Measurements from ENCODE around the gene WWOX.

WWOX gene

DNA sequence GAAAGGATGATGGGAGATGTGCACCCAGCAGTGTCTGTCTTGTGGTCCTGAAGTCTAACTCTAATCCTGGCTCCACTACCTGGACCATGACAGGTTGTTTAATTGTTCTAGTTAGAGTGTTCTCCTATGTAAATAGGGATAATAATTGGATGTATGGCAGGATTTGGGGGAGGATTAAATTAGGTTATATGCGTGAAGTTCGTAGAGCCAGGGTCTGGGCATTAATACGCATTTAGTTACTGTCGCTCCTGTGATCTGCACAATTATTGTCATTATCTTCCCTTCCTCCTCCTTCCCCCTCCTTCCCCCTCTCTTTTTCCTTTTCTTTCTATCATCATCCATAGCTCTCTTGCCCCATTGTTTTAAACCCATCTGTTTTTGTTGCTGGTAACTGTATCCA is 210.3 kb downstream of the WWOX start:
- no peak for DNase-seq

DNA sequence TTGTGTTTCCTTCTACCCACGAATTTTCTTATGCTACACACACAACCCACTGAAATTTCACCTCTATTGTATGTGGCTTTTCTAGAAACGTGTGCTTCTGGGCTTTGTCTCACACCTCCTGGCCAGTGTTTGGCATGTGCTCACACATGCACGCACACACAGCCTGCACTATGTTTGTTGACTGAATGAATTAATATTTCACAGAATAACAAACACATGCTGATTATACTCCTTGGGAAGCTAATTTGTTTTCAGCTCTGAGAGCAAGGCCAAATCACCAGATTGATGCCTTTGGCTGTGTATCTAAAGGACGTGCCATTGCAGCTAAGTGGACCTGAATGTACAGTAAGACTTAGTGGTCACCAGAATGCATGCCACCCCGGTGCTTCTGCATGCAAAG is 210.7 kb downstream of the WWOX start:
- DNase-seq = no peak

DNA sequence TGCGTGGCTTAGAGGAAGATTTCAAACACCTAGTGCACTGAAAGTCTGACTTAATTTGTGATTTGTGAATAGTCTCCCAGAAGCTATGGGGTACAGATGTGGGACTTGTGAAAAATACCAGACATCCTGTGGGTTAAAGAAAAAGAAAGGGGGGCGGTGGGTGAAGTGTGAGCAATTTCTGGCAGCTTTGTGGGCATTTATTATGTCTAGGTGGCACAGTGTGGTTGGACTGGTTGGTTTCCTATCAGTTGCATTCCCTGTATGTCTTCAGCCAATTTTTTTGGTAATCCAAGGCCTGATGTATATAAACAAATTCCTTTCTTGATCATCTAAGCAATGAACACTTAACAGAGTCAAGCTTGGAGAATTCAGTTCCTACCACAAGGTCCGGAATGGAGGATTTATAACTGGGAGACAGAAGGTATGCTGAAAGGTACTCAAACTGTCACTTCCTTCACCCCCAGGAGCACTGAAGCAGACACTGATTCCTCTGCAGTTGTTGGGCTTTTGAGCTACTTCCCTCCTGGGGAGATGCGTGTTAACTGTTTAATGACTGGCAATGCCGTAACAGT is 211.6 kb downstream of the WWOX start:
- DNase-seq = no peak

DNA sequence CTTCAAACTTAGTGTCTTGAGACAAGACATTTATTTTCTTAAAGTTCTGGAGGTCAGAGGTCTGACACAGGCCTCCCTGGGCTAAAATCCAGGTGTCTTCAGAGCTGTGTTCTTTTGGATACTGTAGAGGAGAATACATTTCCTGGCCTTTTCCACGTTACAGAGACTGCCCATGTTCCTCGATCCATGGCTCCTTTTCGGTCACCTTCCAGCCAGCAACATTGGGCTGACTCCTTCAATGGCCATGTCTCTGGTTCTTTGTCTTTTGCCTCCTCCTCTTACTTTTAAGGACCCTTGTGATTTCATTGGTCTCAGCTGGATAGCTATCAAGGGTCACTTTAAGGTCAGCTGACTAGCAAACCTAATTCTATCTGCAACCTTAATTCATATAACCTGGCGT is 212.4 kb downstream of the WWOX start:
- no peak for DNase-seq

DNA sequence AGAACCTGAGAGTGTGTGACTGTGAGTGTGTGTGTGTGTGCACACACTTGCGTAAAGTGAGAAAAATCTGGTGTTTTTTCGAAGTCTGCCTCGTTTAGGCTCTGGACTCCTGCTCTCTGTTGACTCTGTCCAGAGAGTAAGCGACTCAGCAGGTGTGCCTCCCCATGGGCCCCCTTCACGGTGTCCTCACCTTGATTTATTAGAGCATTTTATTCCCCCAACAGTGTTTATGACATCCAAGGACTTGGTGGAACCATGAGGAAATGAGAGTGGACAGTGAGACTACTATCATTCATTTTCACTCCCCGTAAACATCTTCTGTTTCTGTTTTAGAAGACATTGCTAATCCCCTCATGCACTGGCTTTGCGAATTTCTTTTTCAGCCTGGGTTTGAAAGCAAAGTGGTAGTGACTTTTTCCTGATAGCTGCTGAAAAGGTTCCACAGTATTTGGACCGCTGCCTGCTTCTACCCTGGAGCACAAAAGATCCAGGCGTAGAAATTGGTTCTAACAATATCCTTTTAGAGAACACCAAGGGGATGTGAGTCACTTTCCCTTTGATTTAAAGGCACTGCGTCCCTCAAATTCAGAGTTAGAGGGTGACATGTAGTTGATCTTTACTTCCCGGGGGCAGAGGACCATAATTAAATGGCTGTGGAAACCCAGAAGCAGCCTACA is 218.2 kb downstream of the WWOX start:
- DNase-seq = no peak

DNA sequence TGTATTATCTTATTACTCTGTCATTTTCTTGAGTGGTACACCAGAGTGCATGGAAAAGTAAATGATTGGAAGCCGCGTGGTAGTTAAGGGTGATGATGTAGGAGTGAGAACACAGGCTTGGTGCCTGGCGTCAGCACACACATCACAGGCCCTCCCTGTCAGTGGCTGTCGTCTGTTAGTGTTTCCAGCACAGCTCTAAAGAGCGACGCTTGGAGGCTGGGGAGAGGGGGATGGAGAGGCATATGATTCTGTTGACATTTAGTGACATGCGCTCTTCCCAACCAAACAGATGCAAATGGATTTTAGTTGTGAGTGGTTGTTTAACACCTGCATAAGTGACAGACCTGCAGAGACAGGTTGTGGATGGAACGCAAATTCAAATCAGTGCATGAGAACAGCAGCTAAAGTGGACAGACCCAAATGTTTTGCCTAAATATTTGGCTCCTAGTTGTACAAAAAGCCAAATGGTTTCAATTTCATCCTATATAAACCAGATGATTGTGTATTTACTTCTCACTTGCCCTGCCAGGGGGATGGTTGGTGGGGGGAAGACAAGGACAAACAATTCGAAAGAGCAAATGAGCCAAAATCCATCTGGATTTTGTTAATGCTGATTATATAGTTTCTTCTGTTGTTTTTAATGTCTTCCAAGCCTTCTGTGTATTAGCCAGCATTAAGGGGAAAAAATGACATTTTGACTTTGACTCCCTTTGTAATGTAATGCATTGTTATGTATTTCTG is 222.3 kb downstream of the WWOX start:
- DNase-seq = no peak

DNA sequence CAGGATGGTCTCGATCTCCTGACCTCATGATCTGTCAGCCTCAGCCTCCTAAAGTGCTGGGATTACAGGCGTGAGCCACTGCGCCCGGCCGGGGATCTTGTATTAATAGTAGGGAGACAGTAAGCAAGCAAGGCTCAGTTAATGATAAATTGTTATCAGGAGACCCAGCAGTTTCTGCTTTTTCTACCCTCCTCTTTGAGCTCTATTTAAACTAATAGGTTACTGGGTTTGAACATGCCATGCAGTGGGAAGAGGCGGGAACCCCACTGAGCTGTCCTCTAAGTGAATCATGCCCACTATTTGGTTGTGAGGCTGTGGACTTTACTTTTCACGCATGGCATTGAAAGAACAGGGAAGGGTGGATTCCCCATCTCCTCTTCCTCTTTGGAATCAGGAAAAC is 223.9 kb downstream of the WWOX start:
- DNase-seq = no peak

- DNase-seq = no peak
These were observed 225.3 kb downstream of the WWOX start for GRCh38 chr16:78324649-78325285.

DNA sequence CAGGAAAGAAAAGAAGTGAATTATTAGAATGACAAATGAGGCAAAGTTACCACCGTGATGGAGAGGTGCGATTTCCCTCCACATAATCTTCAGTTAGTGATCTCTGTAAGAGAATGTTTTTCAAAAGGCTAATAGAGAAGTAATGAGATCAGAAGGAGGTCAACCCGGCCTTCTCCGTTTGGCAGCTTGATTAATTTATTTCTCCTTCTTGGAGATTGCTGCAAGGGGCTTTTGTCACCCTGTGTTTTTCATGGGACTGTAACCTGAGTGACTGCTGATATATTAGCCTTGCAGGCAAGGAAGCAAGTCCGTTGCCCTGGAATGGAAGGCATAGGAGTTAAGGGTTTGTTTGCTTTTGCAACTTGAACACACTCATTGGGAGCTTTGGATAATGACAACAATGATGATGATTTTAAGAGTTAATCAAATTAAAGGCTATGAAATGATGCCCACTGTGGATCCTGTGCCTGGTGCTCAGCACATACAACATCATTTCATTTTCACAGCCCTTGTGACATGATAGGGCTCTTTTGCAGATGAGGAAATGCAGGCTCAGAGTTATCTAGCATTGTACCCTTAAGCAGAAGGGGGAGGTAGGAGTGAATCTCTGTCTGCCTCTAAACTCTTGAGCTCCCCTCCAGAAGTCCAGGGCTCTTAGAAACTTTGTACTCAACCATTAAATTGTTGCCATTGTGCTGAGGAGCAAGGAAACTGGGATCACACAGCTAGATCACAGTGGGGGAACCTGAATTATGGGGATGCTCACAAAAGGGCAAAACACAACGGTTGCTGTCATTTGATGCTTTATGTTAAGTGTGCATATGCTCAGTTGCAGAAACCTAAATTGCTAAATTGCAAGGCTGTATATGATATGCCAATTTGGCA is 226.3 kb downstream of the WWOX start:
- no peak for DNase-seq

- DNase-seq = no peak
These were observed 227.3 kb downstream of the WWOX start for GRCh38 chr16:78326731-78327130.

- no peak for DNase-seq
These were observed 232.3 kb downstream of the WWOX start for GRCh38 chr16:78331731-78332130.

- no peak for DNase-seq
These were observed 234.4 kb downstream of the WWOX start for GRCh38 chr16:78333808-78334207.

- no peak for DNase-seq
These were observed 241.1 kb downstream of the WWOX start for GRCh38 chr16:78340590-78340989.

DNA sequence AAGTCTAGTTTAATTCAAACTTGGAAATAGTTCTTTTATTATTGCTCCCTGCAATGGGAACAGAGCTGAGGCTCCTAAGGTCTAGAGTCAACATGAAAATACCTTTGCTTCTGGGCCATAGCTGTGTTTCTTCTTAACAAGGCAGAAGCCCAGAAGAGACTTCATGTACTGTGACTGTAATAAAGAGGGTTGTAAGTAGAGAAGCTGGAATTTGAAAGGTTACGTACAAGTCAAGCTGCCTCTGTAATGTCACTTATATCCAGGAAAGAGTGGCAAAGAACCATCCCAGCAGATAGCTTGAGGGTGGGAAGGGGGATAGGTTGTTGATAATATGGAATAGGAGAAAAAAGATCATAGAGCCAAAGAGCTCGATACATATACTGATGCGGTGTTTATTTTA is 248.6 kb downstream of the WWOX start:
- no peak for DNase-seq

DNA sequence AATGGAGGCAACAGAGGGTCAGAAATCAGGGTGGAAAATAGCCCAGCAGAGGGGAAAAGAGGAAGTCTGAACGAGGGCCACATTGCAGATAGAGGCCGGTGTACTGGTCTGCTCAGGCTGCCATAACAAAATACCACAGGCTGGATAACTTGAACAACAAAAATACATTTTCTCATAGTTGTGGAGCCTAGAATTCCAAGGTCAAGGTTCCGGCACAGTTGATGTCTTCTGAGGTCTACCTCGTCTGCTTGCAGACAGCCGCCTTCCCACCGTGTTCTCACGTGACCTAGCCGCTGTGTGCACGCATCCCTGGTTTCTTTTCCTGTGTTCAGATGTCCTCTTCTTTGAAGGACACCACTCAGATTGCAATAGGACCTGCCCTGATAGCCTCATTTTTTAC is 249.4 kb downstream of the WWOX start:
- DNase-seq = no peak

DNA sequence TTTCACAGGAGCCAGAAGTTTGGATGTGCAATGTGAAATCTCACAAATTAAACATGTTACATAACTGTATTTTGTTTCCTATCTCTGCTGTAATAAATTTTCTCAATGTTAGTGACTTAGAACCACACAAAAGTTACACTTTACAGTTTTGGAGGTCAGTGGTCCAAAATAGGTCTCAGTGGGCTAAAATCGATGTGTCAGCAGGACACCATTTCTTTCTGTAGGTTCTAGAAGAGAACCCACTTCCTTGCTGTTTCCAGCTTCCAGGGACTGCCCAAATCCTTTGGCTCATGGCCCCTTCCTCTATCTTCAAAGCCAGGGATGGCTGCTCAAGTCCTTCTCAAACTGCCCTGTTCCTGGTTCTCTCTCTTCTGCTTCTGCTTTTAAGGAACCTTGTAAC is 252.7 kb downstream of the WWOX start:
- no peak for DNase-seq

DNA sequence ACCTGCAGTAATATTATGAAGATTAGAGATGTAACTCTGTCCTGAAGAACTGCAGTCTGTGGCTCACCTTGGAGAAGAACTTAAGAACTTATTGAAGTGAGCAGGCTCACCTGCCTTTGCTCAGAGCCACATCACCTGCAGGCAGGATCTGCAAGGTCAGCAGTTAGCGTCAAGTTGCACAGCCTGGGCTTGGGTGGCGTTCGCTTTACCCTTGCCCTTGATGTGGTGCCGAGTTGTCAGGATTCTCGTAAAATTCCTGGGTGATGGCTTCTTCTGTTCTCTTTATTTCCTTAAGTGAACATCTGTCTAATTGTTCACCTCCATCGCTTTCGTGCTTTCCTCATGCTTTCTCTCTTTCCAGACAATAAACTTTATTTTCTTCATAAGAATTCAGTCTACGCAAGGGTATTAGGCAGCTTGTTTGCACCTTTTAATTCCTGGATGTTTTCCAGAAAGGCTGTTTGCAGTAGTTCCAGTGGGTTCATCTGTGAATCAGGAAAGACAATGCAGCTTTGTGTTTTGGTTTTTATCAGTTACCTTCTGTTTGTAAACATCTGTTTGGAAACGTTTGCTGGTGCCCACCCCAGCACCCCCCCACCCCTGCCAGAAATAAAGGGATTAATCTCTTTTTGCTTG is 254.3 kb downstream of the WWOX start:
- DNase-seq = no peak

GRCh38 chr16:78362524-78363135 is 263.2 kb downstream of the WWOX start:
- no peak for DNase-seq

- no peak for DNase-seq
These were observed 264.5 kb downstream of the WWOX start for GRCh38 chr16:78363843-78364555.

DNA sequence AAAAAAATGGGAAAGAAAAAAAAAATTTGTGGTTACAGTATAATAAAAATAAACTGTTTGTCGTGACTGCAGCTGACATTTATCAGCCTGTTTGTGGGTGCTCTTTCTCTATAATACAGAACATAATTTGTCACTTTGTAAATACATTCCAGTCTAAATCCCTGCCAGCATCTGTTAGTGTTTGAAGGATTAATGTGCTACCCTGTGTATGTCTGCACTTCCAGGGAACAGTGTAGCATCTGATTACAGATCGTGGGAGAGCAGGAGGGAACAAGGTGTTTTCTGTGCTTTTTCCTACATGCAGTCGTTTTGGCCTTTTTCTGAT is 265.1 kb downstream of the WWOX start:
- no peak for DNase-seq

DNA sequence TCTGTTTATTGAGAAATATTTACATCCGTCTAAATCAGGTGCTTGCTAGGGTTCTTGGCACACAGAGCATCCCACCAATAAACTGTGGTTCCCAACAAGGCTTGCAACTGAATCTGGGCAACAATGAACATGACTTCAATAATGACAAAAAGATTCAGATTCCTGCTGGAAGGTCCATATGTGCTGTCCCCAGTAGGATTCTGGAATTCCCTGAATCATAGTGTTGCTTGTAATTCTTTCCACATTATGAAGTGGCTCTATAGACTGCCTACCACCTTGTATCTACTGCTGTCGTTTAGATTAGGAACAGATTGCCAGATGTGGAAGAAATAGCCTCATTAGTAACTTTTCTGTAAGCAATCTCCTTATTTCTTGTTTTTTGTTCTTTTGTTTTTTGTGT is 265.9 kb downstream of the WWOX start:
- DNase-seq = no peak
